HG03575 (cell line): ENCODE results near the gene PDPK1.
"Not testable (repeated sequence)": the region's sequence is repeated elsewhere in the genome, so short reads cannot be mapped to it uniquely, and the experiment has no call there.

Source experiments
- ATAC-seq: cut with Tn5 transposase; IDR thresholded peaks from one replicate; pipeline ENCODE4 v1.9.1; 2021; ENCODE audit not compliant: unreplicated experiment, insufficient number of reproducible peaks, low FRiP score; ENCODE audit errors: extremely low read depth

PDPK1 gene

DNA sequence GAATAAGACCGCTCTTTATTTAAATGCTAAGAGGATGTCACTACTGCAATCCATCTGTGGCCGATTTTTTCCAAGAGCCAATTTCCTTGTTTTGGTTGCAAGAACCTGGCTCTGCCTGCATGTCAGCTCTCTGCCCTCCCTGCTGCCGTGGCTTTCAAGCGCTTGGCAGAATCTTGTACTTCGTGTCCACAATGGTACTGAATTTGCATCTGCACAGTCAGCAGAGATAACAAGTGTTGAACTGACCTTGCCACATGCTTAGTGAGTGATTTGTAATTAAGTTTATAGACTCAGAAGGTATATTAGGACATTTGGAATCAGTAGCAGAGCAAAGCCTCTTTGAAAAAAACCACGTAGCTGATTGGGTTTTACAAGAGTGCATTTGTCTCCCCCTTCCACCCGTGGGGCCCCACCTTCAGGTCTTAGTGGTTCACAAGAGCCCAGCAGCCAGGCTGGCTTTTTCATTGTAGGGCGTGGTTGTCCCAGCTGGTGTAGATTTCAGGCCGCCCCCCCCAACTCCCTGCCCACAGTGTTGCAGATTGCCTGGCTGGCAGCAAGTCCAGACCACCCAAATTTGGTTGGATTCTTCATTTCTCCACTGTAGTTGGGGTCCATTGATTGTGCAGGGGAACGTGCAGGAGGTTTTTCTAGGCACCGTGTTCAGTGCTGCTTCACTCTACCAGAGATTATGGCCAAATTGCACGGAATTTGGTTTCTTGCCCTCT is 63.6 kb downstream of the PDPK1 start:
- not testable (repeated sequence) for ATAC-seq

DNA sequence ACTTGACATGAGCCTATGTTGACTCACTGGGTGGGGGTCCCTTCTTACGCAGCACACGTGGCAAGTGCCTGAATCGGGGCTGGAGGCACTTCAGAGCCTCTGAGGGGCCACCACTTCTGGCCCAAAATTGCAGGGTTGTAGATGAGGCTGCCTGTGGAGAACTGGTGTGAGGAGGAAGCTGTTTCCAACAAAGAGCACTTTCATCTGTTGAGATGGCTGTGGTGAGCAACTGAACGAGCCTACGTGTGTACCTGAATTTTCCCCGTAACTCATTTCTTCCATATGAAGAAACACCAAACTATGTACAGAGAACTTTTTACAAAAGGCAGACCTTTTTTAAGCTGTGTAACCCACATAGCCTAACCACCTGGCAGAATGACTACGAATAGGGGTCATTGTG is 64.4 kb downstream of the PDPK1 start:
- not testable (repeated sequence) for ATAC-seq

DNA sequence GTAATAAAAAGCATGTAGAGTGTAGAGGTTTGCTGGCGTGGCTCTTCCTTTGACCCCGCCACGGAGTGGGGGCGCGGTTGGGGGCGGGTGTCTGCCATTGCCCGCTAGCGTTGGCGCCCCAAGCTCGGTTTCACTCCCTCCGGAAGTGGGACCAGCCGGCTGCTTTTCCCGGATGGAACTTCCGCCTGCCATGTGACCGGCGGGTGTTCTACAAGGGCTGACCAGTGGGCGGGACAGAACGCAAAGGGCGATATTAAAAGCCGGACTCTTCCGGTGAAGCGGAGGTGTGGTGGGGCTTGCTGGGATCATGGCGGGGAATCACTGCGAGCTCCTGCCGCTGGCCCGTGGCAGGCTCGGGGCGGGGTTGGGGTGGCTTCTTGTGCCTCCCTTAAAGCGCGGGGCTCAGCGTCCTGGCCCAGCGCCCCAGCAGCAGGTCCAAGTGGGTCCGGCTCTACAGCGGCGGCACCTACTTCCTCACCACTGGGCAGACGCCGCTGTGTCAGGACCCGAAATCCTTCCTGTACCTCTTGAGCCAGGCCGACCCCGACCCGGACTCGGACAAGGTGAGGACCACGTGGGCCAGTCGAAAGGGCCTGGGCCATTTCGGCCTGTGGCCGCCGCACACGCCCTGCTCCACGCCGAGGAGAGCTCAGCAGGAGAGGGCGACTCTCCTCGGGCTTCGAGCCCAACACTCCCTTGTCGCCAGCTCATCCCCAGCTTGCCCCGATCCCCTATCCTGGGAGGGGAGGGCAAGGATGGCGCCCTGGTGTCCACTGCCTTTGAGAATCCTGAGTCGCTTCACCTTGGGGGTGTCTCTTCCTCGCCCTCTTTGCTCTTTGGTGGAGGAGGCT is 65.6 kb downstream of the PDPK1 start:
- no peak for ATAC-seq

DNA sequence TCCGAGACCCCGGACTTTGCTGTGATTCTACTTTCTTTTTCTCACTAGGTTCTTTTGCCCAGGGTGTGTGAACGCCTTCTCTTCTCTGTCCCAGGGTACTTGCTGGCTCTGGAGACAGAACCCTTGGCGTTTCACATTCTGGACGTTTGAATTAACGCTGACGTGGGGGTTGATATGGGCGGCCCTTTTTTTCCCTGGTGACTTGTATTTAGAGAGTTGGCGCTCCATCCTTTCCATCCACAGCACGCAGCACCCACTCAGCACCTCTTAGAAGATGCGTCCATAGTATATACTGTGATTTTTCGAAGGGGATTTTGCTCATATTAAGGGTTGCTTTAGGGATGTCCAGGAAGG is 66.2 kb downstream of the PDPK1 start:
- not testable (repeated sequence) for ATAC-seq

DNA sequence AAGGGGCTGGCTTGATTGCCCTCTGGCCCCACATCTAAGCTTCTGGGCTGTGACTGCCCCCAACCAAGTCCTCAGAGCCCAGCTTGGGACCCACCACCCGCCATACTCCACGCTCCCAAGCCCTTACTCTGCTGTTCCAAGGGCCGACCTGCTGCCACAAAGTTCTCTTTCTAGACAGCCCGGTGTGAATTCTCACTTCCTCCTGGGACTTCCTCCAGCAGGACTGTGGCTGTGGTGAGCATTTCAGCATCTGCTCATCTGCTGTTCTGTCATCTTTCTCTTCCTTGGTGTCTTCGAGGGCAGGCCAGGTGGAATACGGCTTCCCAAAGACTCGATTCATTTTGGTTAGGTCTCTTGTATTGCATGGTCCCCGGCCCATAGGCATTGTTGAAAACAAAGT is 69.0 kb downstream of the PDPK1 start:
- not testable (repeated sequence) for ATAC-seq

DNA sequence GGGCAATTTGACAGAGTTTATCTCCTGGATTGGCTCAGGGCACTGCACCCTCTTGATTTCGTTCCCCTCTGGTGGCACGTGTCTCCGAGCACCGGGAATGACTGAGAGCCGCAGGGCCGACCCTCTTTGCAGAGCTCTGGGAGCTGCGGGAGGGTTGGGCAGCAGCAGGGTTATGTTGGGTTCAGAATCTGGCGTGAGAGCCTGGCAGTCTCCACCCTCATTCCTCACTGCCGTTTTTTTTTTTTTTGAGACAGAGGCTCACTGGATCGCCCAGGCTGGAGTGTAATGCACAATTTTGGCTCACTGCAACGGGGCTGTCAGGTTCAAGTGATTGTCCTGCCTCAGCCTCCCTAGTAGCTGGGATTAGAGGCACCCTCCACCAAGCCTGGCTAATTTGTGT is 71.5 kb downstream of the PDPK1 start:
- ATAC-seq: not testable (repeated sequence)

DNA sequence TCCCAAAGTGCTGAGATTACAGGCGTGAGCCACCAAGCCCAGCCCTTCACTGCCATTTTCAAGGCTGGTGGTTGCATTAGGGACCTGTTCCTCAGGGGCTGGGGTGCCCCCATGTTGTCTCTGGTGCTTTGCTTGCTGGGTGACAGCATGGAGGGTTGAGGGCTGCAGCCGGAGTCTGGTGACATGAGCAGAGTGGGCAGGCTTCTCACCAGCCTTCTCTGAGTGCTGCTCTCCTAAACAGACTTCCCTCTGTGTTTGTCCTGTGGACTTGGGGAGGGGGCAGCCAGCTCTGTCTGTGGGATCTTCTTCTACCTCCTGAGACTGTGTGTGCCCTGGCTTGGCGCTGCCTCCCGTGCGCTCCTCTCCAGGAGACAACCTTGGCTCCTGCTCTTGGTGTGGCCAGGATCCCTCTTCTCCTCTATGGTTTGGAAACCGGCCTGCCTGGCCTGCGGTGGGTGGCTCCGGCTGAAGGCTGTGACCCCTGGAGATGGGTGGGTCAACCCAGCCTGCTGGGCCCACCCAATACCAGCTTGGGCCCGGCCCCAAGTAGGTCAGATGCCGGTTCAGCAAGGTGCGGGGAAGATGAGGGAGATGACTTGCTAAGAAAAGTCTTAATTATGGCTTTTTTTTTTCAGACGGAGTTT is 72.1 kb downstream of the PDPK1 start:
- no peak for ATAC-seq

DNA sequence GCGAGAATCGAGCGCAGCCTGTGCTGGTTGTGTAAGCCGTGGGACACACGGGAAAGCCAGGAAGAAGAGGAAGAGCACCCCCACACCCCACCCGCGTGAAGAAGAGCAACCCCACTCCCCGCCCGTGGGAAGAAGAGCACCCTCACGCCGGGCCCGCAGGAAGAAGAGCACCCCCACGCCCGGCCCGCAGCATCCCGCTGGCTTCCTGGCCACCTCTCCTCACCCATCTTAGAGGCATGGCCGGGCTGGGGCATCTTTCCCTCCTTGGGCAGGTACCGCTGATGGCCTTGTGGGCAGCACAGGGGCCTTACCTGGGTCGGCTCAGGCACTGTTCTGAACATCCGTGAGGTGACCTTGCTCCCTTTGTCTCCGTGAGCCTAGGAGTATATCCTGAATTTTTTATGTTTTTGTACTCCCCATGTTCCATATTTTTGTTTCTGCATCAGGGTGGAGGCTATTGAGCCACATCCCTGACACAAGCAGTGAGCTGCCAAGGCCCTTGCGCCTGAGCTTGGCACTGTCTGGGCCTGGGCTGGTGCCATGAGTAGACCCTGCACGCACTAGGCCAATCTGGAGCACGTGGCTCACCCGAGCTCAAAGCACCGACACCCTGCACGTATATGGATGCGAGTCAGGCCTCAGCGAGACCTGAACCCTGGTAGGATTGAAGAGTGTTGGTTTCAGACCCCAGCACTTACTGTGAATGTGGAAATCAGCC is 73.1 kb downstream of the PDPK1 start:
- ATAC-seq: no peak

DNA sequence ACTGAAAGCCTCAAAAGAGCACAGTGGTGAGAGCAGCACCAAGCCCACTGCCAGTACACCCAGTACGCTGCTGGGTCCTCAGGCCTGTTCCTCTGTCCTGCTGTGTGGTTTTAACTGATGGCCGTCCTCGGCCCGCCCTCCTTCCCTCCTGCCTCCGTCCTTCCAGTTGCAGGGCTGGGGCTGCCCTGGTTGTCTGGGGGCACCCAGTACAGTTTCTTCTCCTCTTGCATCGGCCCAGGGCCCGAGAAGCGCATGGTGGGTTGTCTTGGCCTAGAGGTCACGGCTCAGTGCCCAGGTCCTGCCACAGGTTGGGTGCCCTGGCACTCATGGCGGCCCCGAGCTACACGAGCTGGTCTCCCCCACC is 73.7 kb downstream of the PDPK1 start:
- ATAC-seq: no peak

DNA sequence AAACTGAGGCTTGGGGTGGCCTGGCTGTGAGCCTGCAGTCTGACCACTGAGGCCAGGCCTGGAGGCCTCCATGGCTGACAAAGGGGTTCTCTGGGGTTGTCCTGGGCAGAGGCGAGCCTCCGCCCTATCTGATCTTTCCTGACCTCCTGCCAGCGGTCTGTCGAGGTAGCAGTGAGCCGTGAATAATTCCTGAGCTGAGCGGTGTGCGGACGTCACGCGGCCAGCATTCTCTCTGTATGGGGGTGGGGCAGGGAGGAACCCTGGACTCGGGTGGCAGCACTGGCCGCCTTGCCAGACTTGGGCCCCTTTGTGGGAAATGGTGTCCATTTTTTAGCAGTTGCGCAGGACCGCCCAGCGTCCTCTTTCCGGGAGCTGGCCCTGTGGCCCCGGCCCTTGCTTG is 74.1 kb downstream of the PDPK1 start:
- ATAC-seq: not testable (repeated sequence)

DNA sequence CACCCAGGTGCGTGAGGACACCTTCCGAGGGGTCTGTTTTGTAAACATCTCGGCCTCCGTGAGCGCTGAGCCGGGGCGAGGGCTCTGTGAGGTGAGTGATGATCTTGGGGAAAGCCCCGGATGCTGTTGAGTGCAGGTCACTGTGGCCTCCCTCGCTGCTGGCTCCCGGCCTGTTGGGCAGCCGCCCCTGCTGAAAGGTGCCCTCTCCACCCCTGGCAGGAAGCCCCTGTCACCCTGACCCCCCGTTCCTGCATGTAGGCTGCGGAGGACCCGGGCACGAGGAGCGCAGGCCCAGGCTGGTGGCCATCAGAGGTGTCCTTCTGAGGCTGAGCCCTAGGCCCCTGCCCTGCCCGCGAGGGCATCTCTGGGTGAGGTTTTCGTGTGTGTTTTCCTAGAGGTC is 75.4 kb downstream of the PDPK1 start:
- ATAC-seq: not testable (repeated sequence)

DNA sequence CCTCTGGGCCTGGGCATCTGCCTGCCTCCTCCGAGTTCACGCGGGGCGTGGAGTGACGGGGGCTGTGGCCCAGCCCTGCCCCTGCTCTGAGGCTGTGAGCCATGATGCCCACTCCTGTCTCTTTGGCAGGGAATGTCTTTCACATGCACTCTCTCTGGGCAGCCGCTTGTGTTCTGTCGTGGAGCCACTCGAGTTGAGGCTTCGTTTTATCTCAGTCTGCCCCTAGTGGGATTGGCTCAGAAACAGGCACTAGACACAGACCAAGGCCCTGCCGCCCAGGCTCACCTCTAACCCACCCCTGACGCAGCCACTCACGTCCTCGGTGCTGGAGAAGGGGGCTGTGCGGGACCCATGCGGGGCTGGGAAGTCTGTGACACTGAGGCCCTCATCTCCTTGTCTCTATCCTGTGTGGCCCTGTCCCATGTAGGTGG is 77.0 kb downstream of the PDPK1 start:
- ATAC-seq: no peak

DNA sequence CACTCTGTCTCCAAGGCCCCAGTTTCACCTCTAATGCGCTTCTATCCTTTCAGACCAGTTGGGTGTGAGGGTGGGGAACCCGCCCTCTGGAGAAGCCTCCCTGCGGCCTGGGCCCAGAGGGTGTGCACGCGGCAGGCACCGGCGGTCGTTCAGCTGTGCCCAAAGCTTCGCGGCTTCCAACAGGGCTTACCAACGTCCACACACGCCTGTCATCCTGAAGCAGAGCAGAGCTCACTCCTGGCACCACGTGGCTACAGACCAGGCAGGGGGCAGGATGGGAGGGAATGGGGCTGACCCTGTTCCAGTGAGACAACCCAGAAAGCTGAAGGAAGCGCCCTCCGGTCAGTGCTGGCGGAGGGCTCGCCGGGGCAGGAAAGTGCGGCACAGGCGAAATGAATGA is 81.1 kb downstream of the PDPK1 start:
- ATAC-seq: not testable (repeated sequence)

DNA sequence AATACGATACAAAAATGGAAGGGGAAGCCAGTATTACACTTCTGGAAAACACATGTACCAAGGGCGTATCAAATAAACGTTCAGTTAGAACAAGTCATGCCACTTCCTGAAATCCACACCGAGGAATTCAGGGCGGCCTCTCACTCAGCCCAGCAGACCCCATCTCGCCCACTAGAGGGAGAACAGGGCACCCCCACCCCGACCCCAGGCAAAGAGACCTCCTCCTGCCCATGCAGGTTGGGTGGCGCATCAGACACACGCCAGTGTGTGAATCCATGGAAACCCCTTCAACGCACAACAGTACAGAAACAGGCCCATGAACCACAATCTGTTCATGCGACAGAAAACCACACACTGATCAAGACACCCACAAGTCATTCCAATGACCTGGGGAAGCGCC is 81.8 kb downstream of the PDPK1 start:
- not testable (repeated sequence) for ATAC-seq

DNA sequence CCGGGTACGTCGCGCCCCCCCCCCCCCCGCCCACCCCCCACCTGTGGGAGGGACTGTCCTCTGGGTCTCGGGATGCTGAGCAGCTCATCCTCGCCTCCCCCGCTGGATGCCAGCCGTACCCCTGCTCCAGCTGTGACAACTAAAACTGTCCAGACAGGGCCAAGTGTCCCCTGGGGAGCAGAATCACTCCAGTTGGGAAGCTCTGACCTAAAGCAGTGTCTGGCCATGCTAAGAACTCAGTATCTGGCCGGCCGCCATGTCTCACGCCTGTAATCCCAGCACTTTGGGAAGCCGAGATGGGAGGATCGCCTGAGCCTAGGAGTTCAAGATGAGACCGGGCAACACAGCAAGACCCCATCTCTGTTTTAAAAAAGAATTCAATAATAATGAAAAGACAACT is 83.0 kb downstream of the PDPK1 start:
- ATAC-seq: not testable (repeated sequence)

DNA sequence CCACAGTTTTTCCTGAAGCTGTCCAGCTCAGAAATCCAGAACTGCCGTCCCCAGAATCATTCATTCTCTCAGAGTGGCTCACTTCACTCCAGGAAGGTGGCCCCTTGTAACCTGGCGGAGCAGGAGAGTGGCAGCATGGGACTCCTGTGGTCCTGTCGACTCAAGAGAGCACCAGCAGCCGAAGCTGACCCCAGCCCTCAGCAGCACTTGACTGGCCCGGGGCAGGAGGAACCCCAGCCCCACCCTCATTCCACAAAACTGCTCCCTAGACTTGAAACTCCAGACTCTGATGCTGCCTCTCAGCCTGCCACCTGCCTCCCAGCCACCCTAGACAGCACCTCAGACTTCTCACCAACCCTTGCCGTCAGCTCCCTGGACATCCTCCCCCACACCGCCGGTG is 83.6 kb downstream of the PDPK1 start:
- ATAC-seq: not testable (repeated sequence)

DNA sequence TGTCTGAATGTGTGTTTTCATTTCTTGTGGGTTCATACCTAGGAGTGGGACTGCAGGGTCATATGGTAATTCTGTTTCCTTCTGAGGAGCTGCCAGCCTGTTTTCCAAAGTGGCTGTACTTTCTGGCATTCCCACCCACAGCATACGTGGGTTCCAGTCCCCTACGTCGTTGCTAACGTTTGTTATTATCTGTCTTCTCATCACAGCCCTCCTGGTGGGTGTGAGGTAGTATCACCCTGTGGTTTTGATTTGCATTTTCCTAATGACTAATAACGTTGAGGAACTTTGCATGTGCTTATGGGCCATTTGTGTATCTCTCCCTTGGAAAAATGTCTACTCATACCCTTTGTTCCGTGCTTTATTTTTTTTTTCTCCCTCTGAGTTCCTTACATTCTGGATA is 89.3 kb downstream of the PDPK1 start:
- ATAC-seq: not testable (repeated sequence)

DNA sequence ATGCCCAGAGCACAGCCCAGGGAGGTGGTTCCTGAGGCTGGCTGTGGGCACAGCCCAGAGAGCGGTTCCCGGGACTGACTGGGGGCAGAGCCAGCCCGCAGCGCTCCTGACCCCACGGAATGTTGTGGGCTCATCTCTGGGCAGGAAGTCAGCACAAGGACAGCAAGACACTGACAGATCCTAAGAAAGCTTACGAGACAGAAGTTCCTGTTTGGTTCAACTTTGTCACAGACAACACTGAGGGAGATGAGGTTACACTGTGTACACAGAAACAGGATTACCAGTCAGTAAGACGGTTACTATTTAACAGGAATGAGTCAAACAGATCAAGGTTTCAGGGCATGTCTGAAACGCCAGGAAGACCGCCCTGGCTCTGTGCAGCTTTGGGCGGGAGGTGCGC is 93.4 kb downstream of the PDPK1 start:
- ATAC-seq: not testable (repeated sequence)

DNA sequence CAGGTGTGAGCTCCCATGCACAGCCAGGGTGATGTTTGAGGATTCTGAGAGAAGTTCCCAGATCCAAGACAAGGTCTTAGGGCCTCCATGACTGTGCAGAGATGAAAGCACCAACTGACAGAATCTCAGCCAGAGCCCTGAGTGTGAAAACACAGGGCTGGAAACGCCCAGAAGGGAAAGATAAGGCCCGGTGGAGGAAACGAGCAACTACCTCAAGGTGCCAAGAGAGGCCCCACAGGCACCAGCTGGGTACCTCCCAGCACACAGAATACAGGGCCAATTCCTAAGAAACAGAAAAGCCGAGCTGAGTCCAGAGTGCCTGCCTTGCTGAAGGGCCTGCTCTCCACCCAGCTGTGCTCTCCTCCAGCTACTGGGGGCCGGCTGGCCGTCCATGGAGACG is 94.5 kb downstream of the PDPK1 start:
- not testable (repeated sequence) for ATAC-seq
